Pancreas (tissue), 10 donors: ENCODE results near the gene GSTT4. TPM values are rescaled to one million over a fixed set of nuclear protein-coding genes. Genes with fewer than 3 reads are reported as not detected.
"Not testable (repeated sequence)": the region's sequence is repeated elsewhere in the genome, so short reads cannot be mapped to it uniquely, and the experiment has no call there.

Experiments used
- ATAC-seq, 4 donors: fragments of 200-7000 bp; cut with Tn5 transposase; one replicate each; pipeline versions ENCODE4 v1.8.0 to v1.9.1; 2020; ENCODE audit warnings: mild to moderate bottlenecking in 4 of 4, moderate library complexity in 4 of 4
- DNase-seq, 6 donors: peaks; one replicate each; pipeline ENCODE4 v3.0.0-alpha.2; 2020
- FAIRE-seq: peaks from 2 replicates; lab custom pipeline; 2012; peaks lifted over from hg19 to GRCh38; lab: Jason Lieb, UNC
- H3K27ac ChIP-seq, 4 donors: fragments of 200-600 bp; sonication (generic); 1 replicate in 3 of 4; 2 replicates in 1 of 4; pipeline versions ENCODE4 v1.5.0 to v1.8.0; 2020
- H3K27me3 ChIP-seq, 4 donors: fragments of 200-600 bp; one replicate each; pipeline ENCODE4 v1.8.0; 2021
- H3K36me3 ChIP-seq, 3 donors: fragments of 200-600 bp; sonication (generic) in 1 of 3; one replicate each; pipeline versions ENCODE4 v1.5.0 to v1.8.0; 2020 to 2021
- H3K4me1 ChIP-seq, 3 donors: fragments of 200-600 bp; one replicate each; pipeline ENCODE4 v1.8.0; 2021
- H3K4me3 ChIP-seq, 4 donors: fragments of 200-600 bp; sonication (generic) in 2 of 4; one replicate each; pipeline versions ENCODE4 v1.5.0 to v1.8.0; 2020 to 2021
- H3K9me3 ChIP-seq, 4 donors: fragments of 200-600 bp; one replicate each; pipeline ENCODE4 v1.8.0; 2021
- WGBS, 2 donors: extraction: QIAGEN DNeasy Blood & Tissue Kit; methylation state at CpG; one replicate each; pipeline ENCODE4 v1.1.7; 2013; 5-methylcytosine and 5-hydroxymethylcytosine counted together
- intact Hi-C, 3 donors: fragments of 100-400 bp; cut with DNase I; formaldehyde crosslinking; loops; one replicate each; pipeline versions ENCODE4 v1.11.1 to v1.14.2; 2022
- polyA plus RNA-seq, 2 donors: library from polyadenylated mRNA; stranded (reverse); fragments of 200-250 nt; gene quantifications; one replicate each; pipeline ENCODE4 v1.2.3, GENCODE V29; 2013
- total RNA-seq, 6 donors: library from RNA; stranded (reverse); fragmentation: NEBNext Ultra II Directional in 4 of 6; extraction: Animal tissue kit (Norgen Biotek cat#: 25700) in 4 of 6; gene quantifications; one replicate each; pipeline versions ENCODE4 v1.2.1 to v1.2.4, GENCODE V29; 2021 to 2023
- TF ChIP-seq, protein P1 (sequence below), 4 donors: fragments of 200-600 bp; sonication (generic) in 3 of 4; IDR thresholded peaks; one replicate each; pipeline versions ENCODE4 v1.5.0 to v1.8.0; 2021; ENCODE audit warnings: antibody characterized with exemption in 4 of 4
- donor health status: healthy with polysubstance abuse.
- donor health status: DM: no; HTN: no; CAD: no; lungs with moderate emphysema.
- donor health status: DM: no; HTN: no; CAD: no.
- donor health status: control.
- donor health status: control.
- donor health status: Bipolar disorder and iron deficiency.
- donor health status: DM: yes; HTN: yes; CAD: no.
- donor health status: DM: no; HTN: no; CAD: no.
- donor health status: DM: no; HTN: no; CAD: no.
- donor health status: DM: yes; HTN: yes; CAD: no.

The GSTT4 gene
- total and polyA plus RNA-seq, 8 donors, result not detected

DNA sequence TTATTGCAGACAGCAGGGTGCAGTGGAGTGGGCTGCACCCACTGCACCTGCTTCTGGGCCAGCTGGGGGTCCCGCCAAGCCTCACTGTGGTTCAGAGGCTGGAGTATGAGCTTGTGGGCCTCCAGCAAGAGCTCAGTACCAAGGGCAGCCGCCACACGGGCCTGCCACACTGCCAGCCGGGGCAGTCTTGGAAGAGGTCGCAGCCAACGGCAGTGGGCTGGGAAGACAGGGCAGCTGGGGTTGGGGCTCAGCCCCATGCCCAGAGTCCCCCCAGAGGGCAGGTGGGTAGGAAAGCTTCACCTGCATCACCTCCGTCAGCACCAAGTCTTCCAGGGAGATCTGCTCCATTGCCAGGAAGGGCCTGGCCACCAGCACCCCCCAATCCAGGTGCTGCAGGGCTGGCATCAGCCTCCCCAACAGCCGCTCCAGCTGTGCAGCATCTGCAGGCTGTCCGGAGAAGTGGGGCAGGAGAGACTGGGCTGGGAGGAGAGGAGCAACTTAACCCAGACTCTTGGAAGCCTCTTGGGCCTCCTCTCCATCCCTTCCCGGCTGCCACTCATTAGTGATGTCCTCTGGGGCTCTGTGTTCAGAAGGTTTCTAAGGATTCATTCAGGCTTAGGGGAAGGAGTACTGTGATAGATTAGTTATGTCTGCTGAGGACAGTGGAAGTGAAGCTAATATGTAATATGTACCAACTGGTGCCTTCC is 1.1 kb upstream of the GSTT4 start:
- Histone ChIP-seq H3K9me3 (no peaks in the 10 kb centered on the region), H3K27ac (no peak overlapping the region), H3K27me3 (no peaks in the 10 kb centered on the region), H3K4me3 (no peak overlapping the region), H3K4me1 (no peaks in the 10 kb centered on the region), H3K36me3 (no peaks in the 10 kb centered on the region)
- TF ChIP-seq, protein P1, sequence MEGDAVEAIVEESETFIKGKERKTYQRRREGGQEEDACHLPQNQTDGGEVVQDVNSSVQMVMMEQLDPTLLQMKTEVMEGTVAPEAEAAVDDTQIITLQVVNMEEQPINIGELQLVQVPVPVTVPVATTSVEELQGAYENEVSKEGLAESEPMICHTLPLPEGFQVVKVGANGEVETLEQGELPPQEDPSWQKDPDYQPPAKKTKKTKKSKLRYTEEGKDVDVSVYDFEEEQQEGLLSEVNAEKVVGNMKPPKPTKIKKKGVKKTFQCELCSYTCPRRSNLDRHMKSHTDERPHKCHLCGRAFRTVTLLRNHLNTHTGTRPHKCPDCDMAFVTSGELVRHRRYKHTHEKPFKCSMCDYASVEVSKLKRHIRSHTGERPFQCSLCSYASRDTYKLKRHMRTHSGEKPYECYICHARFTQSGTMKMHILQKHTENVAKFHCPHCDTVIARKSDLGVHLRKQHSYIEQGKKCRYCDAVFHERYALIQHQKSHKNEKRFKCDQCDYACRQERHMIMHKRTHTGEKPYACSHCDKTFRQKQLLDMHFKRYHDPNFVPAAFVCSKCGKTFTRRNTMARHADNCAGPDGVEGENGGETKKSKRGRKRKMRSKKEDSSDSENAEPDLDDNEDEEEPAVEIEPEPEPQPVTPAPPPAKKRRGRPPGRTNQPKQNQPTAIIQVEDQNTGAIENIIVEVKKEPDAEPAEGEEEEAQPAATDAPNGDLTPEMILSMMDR (IDR thresholded peaks at IDR 0.05), result no peak
- DNase-seq, result peak in 1 of 6 donors; percentile 55
- ATAC-seq, result no peak
- no peak for FAIRE-seq
- 74% methylated on average over 10 of the region's 10 CpGs for WGBS, 2 donors
- intact Hi-C loops, result loop anchor here in 1 of 3 donors (10.0 kb wide), 1 partner anchor 168 kb away; no protein-coding TSS in a partner anchor

- H3K27ac ChIP-seq, result no peak overlapping the region
- no peak for DNase-seq
- no peak for FAIRE-seq
- TF ChIP-seq, protein P1 (IDR thresholded peaks at IDR 0.05), result no peak
- H3K4me1 ChIP-seq, result no peaks in the 10 kb centered on the region
- ATAC-seq, result no peak
- H3K9me3 ChIP-seq, result no peaks in the 10 kb centered on the region
- H3K4me3 ChIP-seq, result no peak overlapping the region
- no peaks in the 10 kb centered on the region for H3K36me3 ChIP-seq
- H3K27me3 ChIP-seq, result no peaks in the 10 kb centered on the region
- intact Hi-C loops, result loop anchor here in 1 of 3 donors (10.0 kb wide), 1 partner anchor 171 kb away; no protein-coding TSS in a partner anchor
- 79 to 85% methylated on average over 9 of the region's 9 CpGs for WGBS, 2 donors
These were observed 1.4 kb downstream of the GSTT4 start for GRCh38 chr22:24003887-24004286.

DNA sequence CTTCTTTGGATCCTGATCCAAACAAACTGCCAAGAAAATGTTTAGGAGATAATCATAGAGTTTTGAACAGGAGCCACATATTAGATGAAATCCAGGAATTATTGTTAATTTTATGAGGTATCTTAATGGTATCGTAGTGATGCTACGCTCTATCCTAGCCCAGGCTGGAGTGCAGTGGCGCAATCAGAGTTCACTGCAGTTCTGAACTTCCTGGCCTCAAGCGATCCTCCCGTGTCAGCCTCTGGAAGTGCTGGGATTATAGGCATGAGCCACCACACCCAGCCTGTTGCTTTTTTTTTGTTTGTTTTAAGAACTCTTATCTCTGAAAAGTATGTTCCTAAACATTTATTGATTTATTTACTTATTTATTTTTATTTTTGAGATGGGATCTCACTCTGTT is 2.4 kb downstream of the GSTT4 start:
- no peaks in the 10 kb centered on the region for H3K4me1 ChIP-seq
- H3K27ac ChIP-seq, result no peak overlapping the region
- H3K36me3 ChIP-seq, result no peaks in the 10 kb centered on the region
- TF ChIP-seq, protein P1 (IDR thresholded peaks at IDR 0.05), result no peak
- FAIRE-seq (no peak), DNase-seq (no peak), ATAC-seq (no peak)
- no peaks in the 10 kb centered on the region for H3K27me3 ChIP-seq
- intact Hi-C loops, result loop anchor here in 1 of 3 donors (10.0 kb wide), 1 partner anchor 172 kb away; no protein-coding TSS in a partner anchor
- WGBS, 2 donors, result 85% methylated on average over 5 of the region's 5 CpGs
- H3K9me3 ChIP-seq, result no peaks in the 10 kb centered on the region
- H3K4me3 ChIP-seq, result no peak overlapping the region

DNA sequence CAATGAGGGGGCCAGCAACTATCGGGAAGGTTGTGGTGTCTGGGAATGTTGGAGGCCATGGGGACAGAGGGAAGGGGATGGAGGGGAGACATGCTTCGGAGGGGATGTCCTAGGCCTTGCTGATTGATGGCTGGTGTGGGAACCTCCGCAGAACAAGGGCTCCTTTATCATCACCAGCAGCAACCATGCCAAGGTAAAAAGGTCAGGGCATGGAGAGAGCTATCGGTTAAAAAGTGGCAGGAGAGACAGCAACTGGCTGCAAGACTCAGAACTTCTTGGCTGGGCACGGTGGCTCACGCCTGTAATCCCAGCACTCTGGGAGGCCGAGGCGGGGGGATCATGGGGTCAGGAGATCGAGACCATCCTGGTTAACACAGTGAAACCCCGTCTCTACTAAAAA is 3.0 kb downstream of the GSTT4 start:
- no peaks in the 10 kb centered on the region for H3K4me1 ChIP-seq
- whole genome bisulfite sequencing, 2 donors, result 59 to 70% methylated on average over 10 of the region's 10 CpGs
- H3K27ac ChIP-seq, result no peak overlapping the region
- no peak for ATAC-seq
- intact Hi-C loops, result loop anchor here in 1 of 3 donors (10.0 kb wide), 1 partner anchor 173 kb away; no protein-coding TSS in a partner anchor
- TF ChIP-seq, protein P1 (IDR thresholded peaks at IDR 0.05), result no peak
- FAIRE-seq, result no peak
- DNase-seq, result no peak
- no peaks in the 10 kb centered on the region for H3K27me3 ChIP-seq
- H3K9me3 ChIP-seq, result no peaks in the 10 kb centered on the region
- H3K36me3 ChIP-seq, result no peaks in the 10 kb centered on the region
- no peak overlapping the region for H3K4me3 ChIP-seq

GRCh38 chr22:24001314-24001713 is 3.9 kb downstream of the GSTT4 start:
- WGBS, 2 donors, result 80 to 83% methylated on average over 9 of the region's 9 CpGs
- DNase-seq, result no peak
- TF ChIP-seq, protein P1 (IDR thresholded peaks at IDR 0.05), result no peak
- no peaks in the 10 kb centered on the region for H3K27me3 ChIP-seq
- no peak for FAIRE-seq
- no peak overlapping the region for H3K4me3 ChIP-seq
- H3K4me1 ChIP-seq, result no peaks in the 10 kb centered on the region
- H3K9me3 ChIP-seq, result no peaks in the 10 kb centered on the region
- no peak for ATAC-seq
- H3K27ac ChIP-seq, result no peak overlapping the region
- intact Hi-C loops, result loop anchor here in 1 of 3 donors (10.0 kb wide), 1 partner anchor 173 kb away; no protein-coding TSS in a partner anchor
- H3K36me3 ChIP-seq, result no peaks in the 10 kb centered on the region

DNA sequence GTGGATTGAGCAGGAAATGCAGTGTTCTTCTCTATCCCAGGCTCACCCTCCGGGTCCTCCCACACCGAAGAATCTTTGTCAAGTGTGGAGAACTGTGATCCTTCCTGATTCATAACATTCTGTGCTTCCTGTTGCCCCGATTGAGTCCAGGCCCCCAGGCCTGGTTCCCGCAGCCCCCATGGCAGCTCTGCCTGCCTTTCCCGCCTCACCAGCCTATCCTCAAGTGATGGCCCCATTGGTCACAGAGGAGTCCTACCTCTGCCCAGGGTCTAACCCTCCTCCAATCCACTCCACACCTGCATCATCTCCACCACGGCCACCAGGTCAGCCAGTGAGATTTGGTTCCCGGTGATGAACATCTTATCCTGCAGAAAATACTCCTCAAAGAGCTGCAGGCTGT is 5.5 kb downstream of the GSTT4 start:
- not testable (repeated sequence) for FAIRE-seq, H3K27me3 ChIP-seq, ATAC-seq, H3K9me3 ChIP-seq, DNase-seq, H3K4me3 ChIP-seq, H3K27ac ChIP-seq, H3K4me1 ChIP-seq, H3K36me3 ChIP-seq
- intact Hi-C loops, result loop anchor here in 1 of 3 donors (10.0 kb wide), 1 partner anchor 175 kb away; no protein-coding TSS in a partner anchor
- 71 to 78% methylated on average over 7 of the region's 7 CpGs for WGBS, 2 donors
